Mesendoderm (in vitro differentiated cells): Measurements from ENCODE around the gene WASF3.
"Not testable (repeated sequence)": the region's sequence is repeated elsewhere in the genome, so short reads cannot be mapped to it uniquely, and the experiment has no call there.

ENCODE experiments used
- DNase-seq: peaks from one replicate; pipeline ENCODE4 v3.0.0; 2013
- H2AK5ac ChIP-seq: 2 replicates; pipeline ENCODE4 v1.6.1; 2013; ENCODE audit warnings: low read length, inconsistent platforms
- H2BK120ac ChIP-seq: 2 replicates; pipeline ENCODE4 v1.6.1; 2013; ENCODE audit warnings: low read depth, mild to moderate bottlenecking, low read length, moderate library complexity, mixed read lengths
- H2BK15ac ChIP-seq: replicated peaks from 2 replicates; pipeline ENCODE4 v1.6.1; 2013; ENCODE audit warnings: low read depth, mild to moderate bottlenecking, moderate library complexity
- H2BK5ac ChIP-seq: 2 replicates; pipeline ENCODE4 v1.6.1; 2013; ENCODE audit warnings: low read length, inconsistent platforms
- H3K18ac ChIP-seq: 2 replicates; pipeline ENCODE4 v1.6.1; 2013; ENCODE audit warnings: mild to moderate bottlenecking, low read length, mixed read lengths
- H3K23ac ChIP-seq: one replicate; pipeline ENCODE4 v1.6.1; 2013; ENCODE audit warnings: low read length
- H3K27ac ChIP-seq: 2 replicates; pipeline ENCODE4 v1.5.1; 2013; ENCODE audit warnings: low read depth, mild to moderate bottlenecking, inconsistent platforms, low read length, moderate library complexity
- H3K27me3 ChIP-seq: 2 replicates; pipeline ENCODE4 v1.6.1; 2013; ENCODE audit warnings: low read length, control low read depth, mild to moderate bottlenecking, inconsistent platforms; ENCODE audit not compliant: insufficient read depth, poor library complexity
- H3K36me3 ChIP-seq: 2 replicates; pipeline ENCODE4 v1.6.1; 2013; ENCODE audit warnings: low read length, inconsistent platforms; ENCODE audit not compliant: control insufficient read depth, insufficient read depth
- H3K4ac ChIP-seq: one replicate; pipeline ENCODE4 v1.6.1; 2013; ENCODE audit warnings: low read depth, mild to moderate bottlenecking, low read length, moderate library complexity
- H3K4me1 ChIP-seq: 2 replicates; pipeline ENCODE4 v1.6.1; 2013; ENCODE audit warnings: low read depth, low read length, inconsistent platforms; ENCODE audit not compliant: control insufficient read depth
- H3K4me2 ChIP-seq: 2 replicates; pipeline ENCODE4 v1.6.1; 2013; ENCODE audit warnings: low read length
- H3K4me3 ChIP-seq: 2 replicates; pipeline ENCODE4 v1.5.1; 2013; ENCODE audit warnings: mild to moderate bottlenecking, low read length
- H3K56ac ChIP-seq: one replicate; pipeline ENCODE4 v1.6.1; 2013; ENCODE audit warnings: low read length
- H3K79me1 ChIP-seq: 2 replicates; pipeline ENCODE4 v1.6.1; 2013; ENCODE audit warnings: low read length, inconsistent platforms
- H3K79me2 ChIP-seq: 2 replicates; pipeline ENCODE4 v1.6.1; 2013; ENCODE audit warnings: mild to moderate bottlenecking, low read length; ENCODE audit not compliant: control insufficient read depth, insufficient read depth
- H3K9ac ChIP-seq: 2 replicates; pipeline ENCODE4 v1.6.1; 2013; ENCODE audit warnings: low read length, inconsistent platforms
- H4K5ac ChIP-seq: one replicate; pipeline ENCODE4 v1.6.1; 2013; ENCODE audit warnings: low read length
- H4K8ac ChIP-seq: one replicate; pipeline ENCODE4 v1.6.1; 2013; ENCODE audit warnings: low read depth, mild to moderate bottlenecking, control low read depth, low read length, moderate library complexity
- WGBS: extraction: QIAGEN DNeasy Blood & Tissue Kit; methylation state at CpG from one replicate; pipeline ENCODE4 v1.1.7; 2013; ENCODE audit warnings: low lambda C conversion rate, missing lambda C conversion rate; ENCODE audit not compliant: insufficient coverage; ENCODE audit errors: extremely low coverage; 5-methylcytosine and 5-hydroxymethylcytosine counted together

Gene WASF3

DNA sequence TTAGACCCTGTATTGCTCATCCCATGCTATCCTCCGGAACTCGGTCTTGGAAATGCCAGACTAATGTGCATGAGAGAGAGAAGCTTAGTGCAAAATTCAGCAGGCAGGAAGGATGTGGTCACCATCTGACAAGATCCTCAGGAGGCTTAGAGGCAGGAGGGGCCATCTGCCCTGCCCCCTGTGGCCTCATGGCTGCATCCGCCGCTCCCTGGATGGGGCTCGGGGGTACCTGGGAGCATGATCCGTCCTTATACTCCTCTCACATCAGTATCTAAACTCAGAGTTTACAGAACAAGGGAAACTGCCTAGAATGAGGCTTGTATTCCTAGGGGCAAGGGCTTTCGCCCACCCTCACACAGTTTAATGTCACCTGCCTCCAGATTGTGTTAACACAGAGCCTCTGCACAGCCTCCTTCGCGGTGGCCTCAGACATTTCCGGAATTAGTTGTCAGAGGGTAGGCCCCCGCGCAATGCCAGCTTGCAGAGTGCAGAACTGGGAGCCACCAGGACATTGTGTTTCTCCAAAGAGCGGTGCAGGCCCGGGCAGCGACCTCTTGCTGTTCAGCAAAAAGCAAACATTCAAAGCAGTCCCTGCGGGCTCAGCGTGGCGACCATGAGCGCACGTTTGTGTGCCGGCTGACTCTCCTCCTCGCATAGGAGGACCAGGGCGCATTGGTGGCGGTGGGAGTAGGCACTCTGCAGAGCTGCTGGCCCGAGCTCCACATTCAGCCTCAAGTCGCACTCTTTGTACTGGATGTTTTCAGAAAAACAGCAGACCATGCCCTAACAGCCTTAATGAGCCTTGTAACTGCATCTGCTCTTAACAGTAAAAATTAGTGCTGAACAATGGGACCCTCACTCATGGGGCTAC is 164.0 kb downstream of the WASF3 start:
- no peaks in the 10 kb centered on the region for H3K79me2 ChIP-seq
- no peak overlapping the region for H2BK120ac ChIP-seq
- H3K27me3 ChIP-seq: no peaks in the 10 kb centered on the region
- no peak overlapping the region for H2AK5ac ChIP-seq
- H3K18ac ChIP-seq: no peak overlapping the region
- H3K56ac ChIP-seq: no peak overlapping the region
- no peak overlapping the region for H3K23ac ChIP-seq
- H3K4me3 ChIP-seq: no peak overlapping the region
- no peak overlapping the region for H3K4me2 ChIP-seq
- DNase-seq: no peak
- no peaks in the 10 kb centered on the region for H3K4me1 ChIP-seq
- H3K79me1 ChIP-seq: no peaks in the 10 kb centered on the region
- no peaks in the 10 kb centered on the region for H3K36me3 ChIP-seq
- no peak overlapping the region for H4K5ac ChIP-seq
- H3K27ac ChIP-seq: no peak overlapping the region
- H3K4ac ChIP-seq: no peak overlapping the region
- no peak overlapping the region for H3K9ac ChIP-seq
- H2BK5ac ChIP-seq: no peak overlapping the region
- WGBS: no CpG with 5 or more reads among the region's 26 CpGs
- no peak overlapping the region for H4K8ac ChIP-seq
- no peak overlapping the region for H2BK15ac ChIP-seq

DNA sequence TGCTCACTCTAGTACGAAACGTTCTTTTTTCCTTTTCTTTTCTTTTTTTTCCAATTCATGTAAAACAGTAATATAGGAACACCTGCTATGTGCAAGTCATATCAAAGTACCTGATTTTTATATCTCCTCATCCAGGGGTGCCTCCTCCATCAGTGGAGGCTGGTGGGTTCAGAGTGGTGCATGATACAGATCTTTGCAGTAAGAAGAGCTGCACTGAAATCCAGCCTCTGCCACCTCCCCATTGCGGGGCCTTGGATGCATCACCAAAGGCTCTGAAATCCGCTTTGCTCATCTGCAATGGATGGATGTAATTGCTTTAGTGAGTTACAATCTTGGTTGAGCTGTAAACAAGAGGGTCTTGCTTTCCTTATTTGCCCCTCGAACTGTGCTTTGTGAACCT is 164.8 kb downstream of the WASF3 start:
- Histone ChIP-seq H3K9ac (no peak overlapping the region), H3K4me2 (no peak overlapping the region), H4K5ac (no peak overlapping the region), H3K56ac (no peak overlapping the region), H2BK15ac (no peak overlapping the region), H2AK5ac (no peak overlapping the region), H3K4ac (no peak overlapping the region), H3K79me2 (no peaks in the 10 kb centered on the region), H2BK5ac (no peak overlapping the region), H3K4me1 (no peaks in the 10 kb centered on the region), H3K18ac (no peak overlapping the region), H2BK120ac (no peak overlapping the region), H3K36me3 (no peaks in the 10 kb centered on the region), H3K27ac (no peak overlapping the region), H3K23ac (no peak overlapping the region), H3K27me3 (no peaks in the 10 kb centered on the region), H4K8ac (no peak overlapping the region), H3K4me3 (no peak overlapping the region), H3K79me1 (no peaks in the 10 kb centered on the region)
- WGBS: no CpG with 5 or more reads among the region's 5 CpGs
- DNase-seq: no peak

GRCh38 chr13:26723620-26724019 is 166.1 kb downstream of the WASF3 start:
- H2BK5ac ChIP-seq, H3K27ac ChIP-seq, H3K27me3 ChIP-seq, H3K23ac ChIP-seq, H4K8ac ChIP-seq, H3K79me2 ChIP-seq, H3K4me2 ChIP-seq, H3K79me1 ChIP-seq, H3K9ac ChIP-seq, H3K4ac ChIP-seq, H2BK120ac ChIP-seq, H3K4me1 ChIP-seq, DNase-seq, H3K56ac ChIP-seq, H3K4me3 ChIP-seq, H2AK5ac ChIP-seq, H3K18ac ChIP-seq, H3K36me3 ChIP-seq, H2BK15ac ChIP-seq, H4K5ac ChIP-seq: not testable (repeated sequence)
- no CpG with 5 or more reads among the region's 31 CpGs for WGBS

GRCh38 chr13:26726684-26727083 is 169.2 kb downstream of the WASF3 start:
- Histone ChIP-seq H3K23ac (no peak overlapping the region), H2AK5ac (no peak overlapping the region), H3K27me3 (no peaks in the 10 kb centered on the region), H4K5ac (no peak overlapping the region), H4K8ac (no peak overlapping the region), H3K18ac (no peak overlapping the region), H3K79me1 (no peaks in the 10 kb centered on the region), H3K4me3 (no peak overlapping the region), H3K27ac (no peak overlapping the region), H3K9ac (no peak overlapping the region), H2BK120ac (no peak overlapping the region), H3K56ac (no peak overlapping the region), H3K36me3 (no peaks in the 10 kb centered on the region), H3K4me2 (no peak overlapping the region), H3K4me1 (no peaks in the 10 kb centered on the region), H2BK5ac (no peak overlapping the region), H3K4ac (no peak overlapping the region), H2BK15ac (no peak overlapping the region), H3K79me2 (no peaks in the 10 kb centered on the region)
- WGBS: no CpG with 5 or more reads among the region's 8 CpGs
- DNase-seq: no peak

DNA sequence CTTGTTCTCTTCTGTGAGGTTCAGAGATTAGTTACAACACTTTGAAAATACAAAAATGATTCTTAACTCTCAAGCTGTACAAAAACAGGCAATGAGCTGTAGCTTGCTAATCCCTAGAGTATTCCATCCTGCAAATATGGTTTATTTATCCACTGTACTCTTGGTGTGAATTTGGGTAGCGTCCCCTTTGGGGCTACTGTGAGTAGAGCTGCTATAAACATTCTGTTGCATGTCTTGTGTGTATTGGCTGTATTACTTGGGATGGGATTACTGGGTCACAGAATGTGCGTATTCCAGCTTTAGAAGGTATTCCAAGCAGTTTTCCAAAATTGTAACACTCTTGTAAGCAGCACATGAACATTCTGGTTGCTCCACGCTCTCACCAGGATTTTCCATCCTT is 169.6 kb downstream of the WASF3 start:
- Histone ChIP-seq H4K5ac (no peak overlapping the region), H3K4ac (no peak overlapping the region), H3K9ac (no peak overlapping the region), H2AK5ac (no peak overlapping the region), H3K79me1 (no peaks in the 10 kb centered on the region), H3K18ac (no peak overlapping the region), H3K4me2 (no peak overlapping the region), H2BK15ac (no peak overlapping the region), H2BK5ac (no peak overlapping the region), H3K27me3 (no peaks in the 10 kb centered on the region), H3K79me2 (no peaks in the 10 kb centered on the region), H3K27ac (no peak overlapping the region), H3K4me1 (no peaks in the 10 kb centered on the region), H3K4me3 (no peak overlapping the region), H3K23ac (no peak overlapping the region), H3K36me3 (no peaks in the 10 kb centered on the region), H2BK120ac (no peak overlapping the region), H4K8ac (no peak overlapping the region), H3K56ac (no peak overlapping the region)
- WGBS: no CpG with 5 or more reads among the region's 3 CpGs
- DNase-seq: no peak

GRCh38 chr13:26727633-26728032 is 170.2 kb downstream of the WASF3 start:
- Histone ChIP-seq H3K27ac (no peak overlapping the region), H4K5ac (no peak overlapping the region), H3K79me2 (no peaks in the 10 kb centered on the region), H2BK15ac (no peak overlapping the region), H4K8ac (no peak overlapping the region), H2BK5ac (no peak overlapping the region), H3K56ac (no peak overlapping the region), H3K27me3 (no peaks in the 10 kb centered on the region), H3K36me3 (no peaks in the 10 kb centered on the region), H3K9ac (no peak overlapping the region), H3K4me1 (no peaks in the 10 kb centered on the region), H3K79me1 (no peaks in the 10 kb centered on the region), H3K18ac (no peak overlapping the region), H3K4me2 (no peak overlapping the region), H3K4ac (no peak overlapping the region), H2AK5ac (no peak overlapping the region), H3K23ac (no peak overlapping the region), H3K4me3 (no peak overlapping the region), H2BK120ac (no peak overlapping the region)
- no peak for DNase-seq
